HG03097 (cell line): ENCODE results near the gene ATXN1.
"Not testable (repeated sequence)": the region's sequence is repeated elsewhere in the genome, so short reads cannot be mapped to it uniquely, and the experiment has no call there.

Experiments
- ATAC-seq: cut with Tn5 transposase; IDR thresholded peaks from one replicate; pipeline ENCODE4 v1.9.1; 2021; ENCODE audit not compliant: unreplicated experiment, low FRiP score

The ATXN1 gene

GRCh38 chr6:16548121-16548520 lies 213.1 kb downstream of the ATXN1 start:
- ATAC-seq: no peak

DNA sequence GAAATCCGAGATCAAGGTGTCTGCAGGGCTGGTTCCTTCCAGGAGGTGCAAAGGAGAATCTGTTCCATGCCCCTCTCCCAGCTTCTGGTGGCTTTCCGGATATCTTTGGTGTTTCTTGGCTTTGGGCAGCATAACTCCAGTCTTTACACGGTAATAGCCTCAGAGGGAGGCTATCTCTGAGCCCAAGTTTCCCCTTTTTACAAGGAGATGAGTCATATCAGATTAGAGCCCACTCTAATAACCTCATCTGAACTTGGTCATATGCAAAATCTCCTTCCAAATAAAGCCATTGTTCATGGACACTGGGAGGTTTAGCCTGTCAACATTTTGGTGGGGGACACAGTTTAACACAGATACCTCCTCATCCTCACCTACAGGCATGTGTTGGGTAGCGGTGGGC lies 213.7 kb downstream of the ATXN1 start:
- ATAC-seq: no peak

GRCh38 chr6:16546861-16547260 lies 214.4 kb downstream of the ATXN1 start:
- ATAC-seq: no peak

- ATAC-seq: no peak
Observed at GRCh38 chr6:16545382-16545781, 215.9 kb downstream of the ATXN1 start.

- no peak for ATAC-seq
Observed at GRCh38 chr6:16544521-16544920, 216.7 kb downstream of the ATXN1 start.

- ATAC-seq: no peak
Observed at GRCh38 chr6:16544006-16544405, 217.3 kb downstream of the ATXN1 start.

DNA sequence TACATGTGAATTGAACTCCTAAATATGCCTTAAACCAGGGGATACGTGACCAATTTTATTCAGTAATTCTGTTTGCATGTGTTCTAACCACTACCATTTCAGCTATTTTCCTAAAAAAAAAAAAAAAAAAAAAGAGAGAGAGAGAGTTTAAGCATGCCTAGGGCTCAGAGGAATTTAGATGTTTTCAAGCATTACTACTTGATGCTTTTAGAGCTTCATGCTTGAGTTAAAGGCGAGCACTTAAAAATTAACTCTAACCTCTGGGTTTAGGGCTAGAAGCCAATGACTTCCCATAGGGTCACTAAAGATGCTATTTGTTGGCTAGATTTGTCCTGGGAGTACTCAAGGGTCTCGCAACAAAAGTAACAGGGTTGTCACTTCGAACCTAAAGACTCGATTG lies 217.7 kb downstream of the ATXN1 start:
- ATAC-seq: no peak

GRCh38 chr6:16542070-16542469 lies 219.2 kb downstream of the ATXN1 start:
- ATAC-seq: no peak

DNA sequence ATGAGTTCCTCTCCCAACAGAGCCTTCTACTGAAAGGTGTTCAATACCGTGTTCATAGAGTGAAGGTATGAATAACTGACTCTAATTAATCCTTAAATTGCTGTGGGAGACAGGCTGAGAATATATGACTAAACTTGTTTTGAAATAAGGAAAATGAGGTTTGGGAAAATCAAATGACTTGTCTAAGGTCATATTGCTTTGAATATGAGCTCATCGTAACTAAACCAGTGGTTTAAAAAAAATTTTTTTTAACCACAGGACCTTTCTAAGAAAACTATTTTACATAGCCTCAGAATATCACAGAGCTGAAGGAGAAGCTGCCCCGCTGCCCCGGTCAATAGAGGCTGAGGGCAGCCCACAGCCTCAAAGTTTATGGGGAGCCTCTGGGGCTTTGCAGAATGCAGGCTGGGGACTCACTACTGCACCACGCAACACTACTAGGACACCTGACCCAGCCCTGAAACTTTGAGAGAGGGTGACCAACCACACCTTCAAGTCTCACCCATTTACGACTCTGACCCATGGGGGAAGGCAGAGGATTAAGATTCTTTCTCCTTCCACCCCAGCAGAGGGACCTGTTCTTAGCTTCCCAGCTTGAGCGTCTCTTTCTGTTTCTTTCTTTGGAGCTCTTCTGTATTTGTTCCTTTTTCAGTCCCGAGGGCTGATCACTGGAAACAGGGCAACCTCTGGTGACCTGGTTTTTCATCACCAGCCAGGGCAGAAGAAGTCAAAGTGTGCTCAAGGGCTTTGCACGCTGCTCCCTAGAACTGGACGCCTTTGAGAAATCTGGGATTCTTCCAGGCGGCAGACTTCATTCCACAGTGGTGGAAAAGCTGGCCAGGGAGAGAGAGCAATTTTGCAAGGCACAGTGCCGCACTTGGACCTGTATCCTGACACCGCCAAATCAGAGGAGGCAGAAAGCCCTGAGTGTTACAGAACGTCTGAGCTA lies 220.2 kb downstream of the ATXN1 start:
- ATAC-seq: no peak

GRCh38 chr6:16540383-16540782 lies 220.9 kb downstream of the ATXN1 start:
- ATAC-seq: not testable (repeated sequence)

DNA sequence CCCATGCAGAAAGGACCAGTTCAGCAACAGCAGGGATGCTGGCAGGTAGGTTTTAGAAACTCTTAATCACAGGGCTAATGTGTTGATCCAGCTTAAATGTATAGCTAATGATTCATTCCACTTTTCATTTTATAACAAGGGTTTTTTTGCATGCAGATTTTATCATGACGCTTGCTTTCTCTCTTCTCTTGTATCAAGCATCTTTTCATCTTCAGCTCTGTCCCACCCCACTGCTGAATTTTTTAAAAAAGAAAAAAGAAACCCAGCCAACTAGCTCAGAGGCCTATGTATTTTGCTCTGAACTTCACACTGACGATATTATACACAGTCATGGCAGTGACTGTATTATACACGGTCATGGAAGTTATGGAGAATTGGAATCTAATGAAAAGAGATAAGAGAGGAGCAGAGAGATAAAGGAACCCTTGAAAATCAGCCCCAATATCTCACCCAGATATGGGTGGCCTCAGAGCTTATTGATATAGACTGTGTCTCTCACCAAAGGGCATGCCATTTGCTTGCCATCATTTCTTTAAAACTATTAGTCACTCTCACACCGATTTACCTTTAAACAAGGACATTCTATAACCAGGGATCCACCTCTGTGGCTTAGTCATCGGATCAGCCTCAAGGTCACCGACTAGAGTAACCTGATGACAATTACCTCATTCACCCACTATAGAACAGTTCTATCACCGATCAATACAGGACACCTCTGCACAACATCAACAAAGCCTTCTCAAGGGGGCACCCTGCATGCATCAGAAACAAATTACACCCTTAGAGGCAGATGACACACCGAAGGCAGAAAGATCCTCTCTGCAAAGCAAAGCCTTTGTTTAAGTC lies 222.0 kb downstream of the ATXN1 start:
- ATAC-seq: no peak

- ATAC-seq: no peak
Observed at GRCh38 chr6:16535564-16535963, 225.7 kb downstream of the ATXN1 start.

DNA sequence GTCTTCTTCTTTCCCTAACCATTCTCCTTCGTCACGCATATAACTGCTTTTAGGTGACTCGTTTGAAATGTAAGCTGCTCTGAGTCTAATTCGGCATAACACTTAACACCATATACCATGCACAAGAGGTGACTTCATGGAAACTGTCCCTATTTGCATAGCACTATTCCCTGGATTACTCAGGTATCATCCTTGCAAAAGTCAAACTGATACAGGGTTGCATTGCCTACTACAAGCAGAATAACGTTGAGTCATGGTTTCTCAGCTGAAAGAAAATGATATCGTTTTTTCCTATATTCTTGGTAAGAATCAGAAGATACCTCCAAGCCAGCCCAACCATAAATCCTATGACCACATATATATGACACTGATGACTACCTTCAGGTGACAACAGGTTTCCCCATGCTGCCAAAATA lies 227.5 kb downstream of the ATXN1 start:
- no peak for ATAC-seq

DNA sequence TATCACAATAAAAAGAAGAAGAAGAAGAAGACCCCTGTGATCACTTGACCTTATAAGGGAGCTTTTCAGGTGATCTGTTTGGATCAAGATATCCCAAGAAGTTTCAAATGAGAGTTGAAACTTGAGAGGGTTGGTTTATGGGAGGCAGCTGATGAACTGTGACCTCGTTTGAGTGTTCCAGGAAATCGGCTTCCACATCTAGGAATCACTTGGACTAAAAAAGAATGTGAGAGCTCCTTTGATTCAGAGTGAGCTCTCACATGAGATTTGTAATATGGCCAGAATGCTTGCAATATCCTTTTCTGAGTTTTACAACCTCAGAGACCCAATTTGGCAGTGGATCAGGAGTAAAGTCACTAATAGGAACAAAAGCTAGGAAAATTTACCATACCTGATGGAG lies 228.1 kb downstream of the ATXN1 start:
- no peak for ATAC-seq

- no peak for ATAC-seq
Observed at GRCh38 chr6:16527691-16528090, 233.6 kb downstream of the ATXN1 start.

- no peak for ATAC-seq
Observed at GRCh38 chr6:16524380-16524707, 236.9 kb downstream of the ATXN1 start.

- ATAC-seq: no peak
Observed at GRCh38 chr6:16523606-16524379, 237.5 kb downstream of the ATXN1 start.

GRCh38 chr6:16522937-16523336 lies 238.3 kb downstream of the ATXN1 start:
- no peak for ATAC-seq

DNA sequence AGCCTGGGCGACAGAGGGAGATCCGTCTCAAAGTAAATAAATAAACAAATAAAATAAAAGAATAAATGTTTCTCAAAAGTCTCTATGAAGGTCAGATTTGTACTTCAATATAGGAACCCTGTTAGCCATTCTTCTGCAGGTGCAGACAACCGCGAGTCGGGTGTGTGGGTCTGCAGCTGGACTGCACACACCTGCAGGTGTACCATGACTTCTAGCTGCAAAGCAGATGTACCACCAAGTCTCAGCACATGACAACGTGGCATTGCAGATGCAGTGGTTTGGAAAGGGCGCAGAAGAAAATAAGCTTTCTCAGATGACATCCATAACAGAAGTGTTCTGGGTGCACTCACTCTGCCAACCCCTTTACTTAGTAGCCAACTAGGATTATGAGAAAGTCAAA lies 239.7 kb downstream of the ATXN1 start:
- no peak for ATAC-seq

DNA sequence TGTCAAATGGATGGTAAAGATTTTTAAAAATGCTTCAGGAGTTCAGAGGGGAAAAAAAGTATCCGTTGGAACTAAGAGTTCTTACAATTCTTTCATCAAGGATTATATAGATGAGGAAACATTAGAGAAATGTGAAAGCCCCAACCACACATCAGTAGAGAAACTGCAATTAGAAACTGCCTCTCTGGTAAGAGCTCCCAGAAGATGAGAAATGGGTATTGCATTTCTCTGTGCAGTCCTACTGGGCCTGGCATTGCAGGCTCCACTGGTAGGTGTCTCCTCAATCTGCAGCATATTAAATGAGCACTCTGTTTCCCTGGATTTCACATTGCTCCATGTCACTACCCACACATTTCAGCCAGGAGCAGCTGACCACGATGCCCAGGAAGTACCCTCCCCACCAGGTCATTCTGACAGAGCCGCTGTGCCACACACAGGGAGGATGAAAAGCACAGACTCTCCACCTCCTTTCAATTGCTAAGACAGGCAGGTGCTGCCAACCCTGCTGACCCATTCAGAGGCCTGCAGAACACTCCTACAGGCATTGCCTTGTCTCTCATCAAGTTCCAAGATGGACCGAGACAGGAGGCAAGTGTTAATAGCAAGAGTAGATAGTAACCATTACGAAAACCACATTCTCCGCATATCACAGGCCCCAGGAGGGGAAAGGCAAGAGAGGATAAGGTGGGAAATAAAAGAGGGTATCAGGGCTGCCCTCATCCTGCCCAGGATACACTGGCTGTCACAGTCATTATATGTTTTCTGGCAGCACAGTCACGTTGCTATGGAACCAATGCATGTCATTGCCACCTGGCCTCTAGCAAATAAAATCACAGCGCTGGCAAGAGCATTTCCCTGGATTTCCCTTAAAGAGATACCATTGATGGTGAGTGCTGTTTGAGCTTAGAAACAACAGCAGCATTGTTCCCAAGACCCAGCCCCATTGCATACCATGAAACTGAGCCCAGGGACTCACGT lies 241.7 kb downstream of the ATXN1 start:
- ATAC-seq: no peak
